Upper lobe of left lung (tissue), 4 donors: ENCODE results near the gene ASNS.

Source experiments
- CTCF ChIP-seq, 6 experiments: fragments of 450-650 bp in 4 of 6; fragments of 200-600 bp in 2 of 6; sonication (generic) in 2 of 6; IDR thresholded peaks; one replicate each; pipeline ENCODE4 v1.5.1; 2016 to 2019; ENCODE audit warnings: antibody characterized with exemption in 6 of 6
- POLR2A ChIP-seq, 4 donors: fragments of 450-650 bp; IDR thresholded peaks; one replicate each; pipeline ENCODE4 v1.5.1; 2016 to 2017; ENCODE audit warnings: antibody characterized with exemption in 4 of 4, mild to moderate bottlenecking in 2 of 4
- POLR2AphosphoS5 ChIP-seq, 2 donors: sonication (generic); formaldehyde crosslinking; IDR thresholded peaks; one replicate each; pipeline ENCODE4 v1.5.1; 2017; ENCODE audit warnings: antibody characterized with exemption in 2 of 2

GRCh38 chr7:97842006-97842405 is 30.2 kb downstream of the ASNS start:
- TF ChIP-seq POLR2A (IDR thresholded peaks at IDR 0.05): no peak
- no peak for TF ChIP-seq CTCF (IDR thresholded peaks at IDR 0.05)
- no peak for TF ChIP-seq POLR2AphosphoS5 (IDR thresholded peaks at IDR 0.05)
